Measurements from ENCODE around the gene APOA4. TPM values are rescaled to one million over a fixed set of nuclear protein-coding genes. Genes with fewer than 3 reads are reported as not detected.

APOA4 gene
- total and polyA plus RNA-seq, 2 of the 13 experiments (the other 11 are each of a cell fraction or from before 2014, with no cell fraction given), result 3.8 to 7.2 TPM

DNA sequence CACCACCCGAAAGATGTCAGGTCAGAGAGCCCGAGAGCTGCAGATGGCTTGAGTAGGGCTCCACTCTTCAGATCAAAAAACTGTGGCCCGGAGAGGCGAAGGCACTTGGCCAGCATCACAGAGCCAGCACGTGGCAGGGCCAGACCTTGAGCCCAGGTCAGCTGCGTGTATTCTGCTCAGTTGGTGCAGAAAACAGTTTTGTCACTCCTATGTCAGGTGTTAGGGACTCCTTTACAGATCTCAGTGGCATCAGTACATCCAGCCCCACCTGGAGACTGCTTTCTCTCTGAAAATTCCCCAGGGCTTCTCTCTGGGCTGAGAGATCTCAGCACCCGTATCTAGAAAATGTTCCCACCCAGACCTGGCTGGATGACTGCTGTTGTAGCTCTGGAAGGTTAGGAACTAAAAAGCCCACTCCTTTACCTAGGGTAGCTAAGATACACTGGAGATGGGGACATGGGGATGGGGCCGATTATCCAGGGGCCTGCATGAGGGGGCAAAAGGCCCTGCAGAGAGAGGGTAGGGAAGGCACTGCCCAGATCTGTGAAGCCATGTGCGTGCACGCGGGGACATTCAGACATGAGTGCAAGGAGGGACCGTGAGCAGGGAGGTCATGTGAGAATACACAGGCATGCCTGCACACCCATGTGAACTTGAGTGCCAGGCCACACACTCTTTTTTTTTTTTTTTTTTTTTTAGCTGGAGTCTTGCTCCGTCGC lies 10.9 kb upstream of the APOA4 start (continued):
- TF ChIP-seq, protein P1, sequence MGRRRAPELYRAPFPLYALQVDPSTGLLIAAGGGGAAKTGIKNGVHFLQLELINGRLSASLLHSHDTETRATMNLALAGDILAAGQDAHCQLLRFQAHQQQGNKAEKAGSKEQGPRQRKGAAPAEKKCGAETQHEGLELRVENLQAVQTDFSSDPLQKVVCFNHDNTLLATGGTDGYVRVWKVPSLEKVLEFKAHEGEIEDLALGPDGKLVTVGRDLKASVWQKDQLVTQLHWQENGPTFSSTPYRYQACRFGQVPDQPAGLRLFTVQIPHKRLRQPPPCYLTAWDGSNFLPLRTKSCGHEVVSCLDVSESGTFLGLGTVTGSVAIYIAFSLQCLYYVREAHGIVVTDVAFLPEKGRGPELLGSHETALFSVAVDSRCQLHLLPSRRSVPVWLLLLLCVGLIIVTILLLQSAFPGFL (CRISPR knock-in tag; IDR thresholded peaks at IDR 0.05), result no peak
- TF ChIP-seq NFE2 (CRISPR knock-in tag; IDR thresholded peaks at IDR 0.05), result no peak
- no peak for TF ChIP-seq GTF3A (CRISPR knock-in tag; conservative IDR thresholded peaks at IDR 0.05)
- TF ChIP-seq ARID2 (CRISPR knock-in tag; IDR thresholded peaks at IDR 0.05; ENCODE audit: borderline replicate concordance), result peak; percentile 33; the same call in 1 of the 2 replicates
- TF ChIP-seq ZBTB7A (CRISPR knock-in tag; IDR thresholded peaks at IDR 0.05), result no peak
- TF ChIP-seq, protein P2, sequence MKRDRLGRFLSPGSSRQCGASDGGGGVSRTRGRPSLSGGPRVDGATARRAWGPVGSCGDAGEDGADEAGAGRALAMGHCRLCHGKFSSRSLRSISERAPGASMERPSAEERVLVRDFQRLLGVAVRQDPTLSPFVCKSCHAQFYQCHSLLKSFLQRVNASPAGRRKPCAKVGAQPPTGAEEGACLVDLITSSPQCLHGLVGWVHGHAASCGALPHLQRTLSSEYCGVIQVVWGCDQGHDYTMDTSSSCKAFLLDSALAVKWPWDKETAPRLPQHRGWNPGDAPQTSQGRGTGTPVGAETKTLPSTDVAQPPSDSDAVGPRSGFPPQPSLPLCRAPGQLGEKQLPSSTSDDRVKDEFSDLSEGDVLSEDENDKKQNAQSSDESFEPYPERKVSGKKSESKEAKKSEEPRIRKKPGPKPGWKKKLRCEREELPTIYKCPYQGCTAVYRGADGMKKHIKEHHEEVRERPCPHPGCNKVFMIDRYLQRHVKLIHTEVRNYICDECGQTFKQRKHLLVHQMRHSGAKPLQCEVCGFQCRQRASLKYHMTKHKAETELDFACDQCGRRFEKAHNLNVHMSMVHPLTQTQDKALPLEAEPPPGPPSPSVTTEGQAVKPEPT (CRISPR knock-in tag; IDR thresholded peaks at IDR 0.05; ENCODE audit: low read depth), result peak; percentile 69; the same call in 1 of the 2 replicates
- peak; percentile 54; the same call in 1 of the 2 replicates for TF ChIP-seq JUNB (CRISPR knock-in tag; IDR thresholded peaks at IDR 0.05; ENCODE audit: borderline replicate concordance)
- peak; percentile 77 for TF ChIP-seq RARA (CRISPR knock-in tag; IDR thresholded peaks at IDR 0.05)
- TF ChIP-seq, protein P3, sequence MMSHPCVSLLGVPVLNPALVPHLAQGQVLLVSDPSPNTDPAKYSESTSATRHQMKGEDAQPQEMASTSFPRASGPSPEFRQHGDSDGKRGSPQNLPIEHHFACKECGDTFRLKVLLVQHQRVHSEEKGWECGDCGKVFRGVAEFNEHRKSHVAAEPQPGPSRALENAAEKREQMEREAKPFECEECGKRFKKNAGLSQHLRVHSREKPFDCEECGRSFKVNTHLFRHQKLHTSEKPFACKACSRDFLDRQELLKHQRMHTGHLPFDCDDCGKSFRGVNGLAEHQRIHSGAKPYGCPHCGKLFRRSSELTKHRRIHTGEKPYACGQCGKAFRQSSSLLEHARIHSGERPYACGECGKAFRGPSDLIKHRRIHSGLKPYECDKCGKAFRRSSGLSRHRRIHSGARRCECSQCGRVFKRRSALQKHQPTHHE (CRISPR knock-in tag; IDR thresholded peaks at IDR 0.05; ENCODE audit: borderline replicate concordance), result no peak; the same call in 1 of the 2 replicates
- TF ChIP-seq ZMYM3 (CRISPR knock-in tag; IDR thresholded peaks at IDR 0.05), result no peak
- TF ChIP-seq ZNF124 (CRISPR knock-in tag; IDR thresholded peaks at IDR 0.05), result no peak
- TF ChIP-seq ZNF850 (CRISPR knock-in tag; conservative IDR thresholded peaks at IDR 0.05), result no peak
- TF ChIP-seq, protein P4, sequence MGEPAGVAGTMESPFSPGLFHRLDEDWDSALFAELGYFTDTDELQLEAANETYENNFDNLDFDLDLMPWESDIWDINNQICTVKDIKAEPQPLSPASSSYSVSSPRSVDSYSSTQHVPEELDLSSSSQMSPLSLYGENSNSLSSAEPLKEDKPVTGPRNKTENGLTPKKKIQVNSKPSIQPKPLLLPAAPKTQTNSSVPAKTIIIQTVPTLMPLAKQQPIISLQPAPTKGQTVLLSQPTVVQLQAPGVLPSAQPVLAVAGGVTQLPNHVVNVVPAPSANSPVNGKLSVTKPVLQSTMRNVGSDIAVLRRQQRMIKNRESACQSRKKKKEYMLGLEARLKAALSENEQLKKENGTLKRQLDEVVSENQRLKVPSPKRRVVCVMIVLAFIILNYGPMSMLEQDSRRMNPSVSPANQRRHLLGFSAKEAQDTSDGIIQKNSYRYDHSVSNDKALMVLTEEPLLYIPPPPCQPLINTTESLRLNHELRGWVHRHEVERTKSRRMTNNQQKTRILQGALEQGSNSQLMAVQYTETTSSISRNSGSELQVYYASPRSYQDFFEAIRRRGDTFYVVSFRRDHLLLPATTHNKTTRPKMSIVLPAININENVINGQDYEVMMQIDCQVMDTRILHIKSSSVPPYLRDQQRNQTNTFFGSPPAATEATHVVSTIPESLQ (CRISPR knock-in tag; conservative IDR thresholded peaks at IDR 0.05), result peak; percentile 82; the same call in 1 of the 2 replicates
- TF ChIP-seq, protein P5, sequence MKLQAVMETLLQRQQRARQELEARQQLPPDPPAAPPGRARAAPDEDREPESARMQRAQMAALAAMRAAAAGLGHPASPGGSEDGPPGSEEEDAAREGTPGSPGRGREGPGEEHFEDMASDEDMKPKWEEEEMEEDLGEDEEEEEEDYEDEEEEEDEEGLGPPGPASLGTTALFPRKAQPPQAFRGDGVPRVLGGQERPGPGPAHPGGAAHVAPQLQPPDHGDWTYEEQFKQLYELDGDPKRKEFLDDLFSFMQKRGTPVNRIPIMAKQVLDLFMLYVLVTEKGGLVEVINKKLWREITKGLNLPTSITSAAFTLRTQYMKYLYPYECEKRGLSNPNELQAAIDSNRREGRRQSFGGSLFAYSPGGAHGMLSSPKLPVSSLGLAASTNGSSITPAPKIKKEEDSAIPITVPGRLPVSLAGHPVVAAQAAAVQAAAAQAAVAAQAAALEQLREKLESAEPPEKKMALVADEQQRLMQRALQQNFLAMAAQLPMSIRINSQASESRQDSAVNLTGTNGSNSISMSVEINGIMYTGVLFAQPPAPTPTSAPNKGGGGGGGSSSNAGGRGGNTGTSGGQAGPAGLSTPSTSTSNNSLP (IDR thresholded peaks at IDR 0.05; ENCODE audit: low read depth, low read length), result no peak
- no peak for TF ChIP-seq LCORL (IDR thresholded peaks at IDR 0.05)
- TF ChIP-seq LCORL (CRISPR knock-in tag; IDR thresholded peaks at IDR 0.05), result peak; percentile 71; the same call in 1 of the 2 replicates
- TF ChIP-seq ZMAT3 (CRISPR knock-in tag; conservative IDR thresholded peaks at IDR 0.05), result peak; percentile 80
- TF ChIP-seq SMC3 (IDR thresholded peaks at IDR 0.05; ENCODE audit: low read length), result no peak; the same call in 1 of the 2 replicates
- no peak for TF ChIP-seq ZNF251 (CRISPR knock-in tag; IDR thresholded peaks at IDR 0.05)
- TF ChIP-seq MBD4 (IDR thresholded peaks at IDR 0.05; ENCODE audit: borderline replicate concordance, low read length), result no peak
- no peak for TF ChIP-seq ZNF557 (CRISPR knock-in tag; IDR thresholded peaks at IDR 0.05)
- TF ChIP-seq FOXK1 (CRISPR knock-in tag; IDR thresholded peaks at IDR 0.05; ENCODE audit: borderline replicate concordance, low read depth), result peak; percentile 24; the same call in 1 of the 2 replicates
- TF ChIP-seq ZNF564 (CRISPR knock-in tag; IDR thresholded peaks at IDR 0.05), result 0 out of 2 replicates have a peak, but pooled peaks have one; percentile 29

Data from HepG2 (cell line).